Ureter (tissue), 1 donor: Measurements from ENCODE around the gene CHRM5. TPM values are rescaled to one million over a fixed set of nuclear protein-coding genes. Genes with fewer than 3 reads are reported as not detected.
"Not testable (repeated sequence)": the region's sequence is repeated elsewhere in the genome, so short reads cannot be mapped to it uniquely, and the experiment has no call there.

Experiments
- DNase-seq: peaks from one replicate; pipeline ENCODE4 v3.0.0-alpha.2; 2020; ENCODE audit warnings: low spot score
- total RNA-seq: library from RNA; stranded (reverse); gene quantifications from one replicate; pipeline ENCODE4 v1.2.4, GENCODE V29; 2023
- donor health status: DM: yes; HTN: yes; CAD: no.

CHRM5 gene
- total RNA-seq, 1 donor from 2014 or later: not detected

- peak; percentile 44 for DNase-seq
Observed at GRCh38 chr15:34038871-34039789, 70.8 kb downstream of the CHRM5 start, which contains the start of gene AVEN. Gene AVEN, minus strand, starts transcription at chr15:34039204. Its CDS starts 158 bp downstream, at chr15:34039046.

GRCh38 chr15:34039790-34040113, 71.5 kb downstream of the CHRM5 start:
- DNase-seq: no peak

- no peak for DNase-seq
Observed at GRCh38 chr15:34043391-34043790, 75.1 kb downstream of the CHRM5 start.

- DNase-seq: no peak
Observed at GRCh38 chr15:34043813-34044212, 75.5 kb downstream of the CHRM5 start.

- no peak for DNase-seq
Observed at GRCh38 chr15:34046471-34047145, 78.3 kb downstream of the CHRM5 start.

- no peak for DNase-seq
Observed at GRCh38 chr15:34047893-34048775, 79.8 kb downstream of the CHRM5 start.

- DNase-seq: no peak
Observed at GRCh38 chr15:34049112-34049511, 80.8 kb downstream of the CHRM5 start.

- DNase-seq: not testable (repeated sequence)
Observed at GRCh38 chr15:34050385-34050784, 82.1 kb downstream of the CHRM5 start.

- no peak for DNase-seq
Observed at GRCh38 chr15:34054081-34054707, 85.9 kb downstream of the CHRM5 start.

- no peak for DNase-seq
Observed at GRCh38 chr15:34055868-34056595, 87.7 kb downstream of the CHRM5 start.

GRCh38 chr15:34056911-34057310, 88.6 kb downstream of the CHRM5 start:
- DNase-seq: no peak

- DNase-seq: no peak
Observed at GRCh38 chr15:34059476-34059875, 91.2 kb downstream of the CHRM5 start.

GRCh38 chr15:34059946-34060345, 91.6 kb downstream of the CHRM5 start:
- no peak for DNase-seq

- no peak for DNase-seq
Observed at GRCh38 chr15:34064438-34064837, 96.1 kb downstream of the CHRM5 start.

GRCh38 chr15:34065261-34065660, 97.0 kb downstream of the CHRM5 start:
- DNase-seq: no peak

GRCh38 chr15:34065941-34066340, 97.6 kb downstream of the CHRM5 start:
- DNase-seq: no peak

- DNase-seq: no peak
Observed at GRCh38 chr15:34070003-34070402, 101.7 kb downstream of the CHRM5 start.

- DNase-seq: no peak
Observed at GRCh38 chr15:34076785-34077184, 108.5 kb downstream of the CHRM5 start.

- DNase-seq: no peak
Observed at GRCh38 chr15:34078900-34079299, 110.6 kb downstream of the CHRM5 start.

GRCh38 chr15:34079904-34080303, 111.6 kb downstream of the CHRM5 start:
- DNase-seq: no peak

- DNase-seq: no peak
Observed at GRCh38 chr15:34084086-34084485, 115.8 kb downstream of the CHRM5 start.
